GM03348 (cell line): Measurements from ENCODE around the gene ZNF219.

Experiments
- DNase-seq: peaks from one replicate; pipeline ENCODE4 v3.0.0; 2012; ENCODE audit warnings: low spot score

ZNF219 gene

DNA sequence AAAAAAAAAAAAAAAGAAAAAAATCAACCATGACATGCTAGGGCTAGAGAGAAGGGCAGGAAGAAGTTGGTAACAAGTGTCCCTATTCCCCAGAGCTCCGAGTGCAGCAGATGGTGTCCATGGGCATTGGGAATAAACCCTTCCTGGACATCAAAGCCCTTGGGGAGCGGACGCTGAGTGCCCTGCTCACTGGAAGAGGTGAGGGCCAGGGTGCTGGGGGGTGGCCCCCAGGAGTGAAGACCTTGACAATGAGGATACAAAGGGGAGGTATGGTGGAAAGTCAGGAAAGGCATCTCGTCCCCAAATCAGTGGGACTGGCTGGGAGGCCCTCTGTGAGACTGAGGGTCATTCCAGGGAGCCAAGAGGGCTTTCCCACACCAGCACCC, 11.6 kb downstream of the ZNF219 start:
- no peak for DNase-seq

DNA sequence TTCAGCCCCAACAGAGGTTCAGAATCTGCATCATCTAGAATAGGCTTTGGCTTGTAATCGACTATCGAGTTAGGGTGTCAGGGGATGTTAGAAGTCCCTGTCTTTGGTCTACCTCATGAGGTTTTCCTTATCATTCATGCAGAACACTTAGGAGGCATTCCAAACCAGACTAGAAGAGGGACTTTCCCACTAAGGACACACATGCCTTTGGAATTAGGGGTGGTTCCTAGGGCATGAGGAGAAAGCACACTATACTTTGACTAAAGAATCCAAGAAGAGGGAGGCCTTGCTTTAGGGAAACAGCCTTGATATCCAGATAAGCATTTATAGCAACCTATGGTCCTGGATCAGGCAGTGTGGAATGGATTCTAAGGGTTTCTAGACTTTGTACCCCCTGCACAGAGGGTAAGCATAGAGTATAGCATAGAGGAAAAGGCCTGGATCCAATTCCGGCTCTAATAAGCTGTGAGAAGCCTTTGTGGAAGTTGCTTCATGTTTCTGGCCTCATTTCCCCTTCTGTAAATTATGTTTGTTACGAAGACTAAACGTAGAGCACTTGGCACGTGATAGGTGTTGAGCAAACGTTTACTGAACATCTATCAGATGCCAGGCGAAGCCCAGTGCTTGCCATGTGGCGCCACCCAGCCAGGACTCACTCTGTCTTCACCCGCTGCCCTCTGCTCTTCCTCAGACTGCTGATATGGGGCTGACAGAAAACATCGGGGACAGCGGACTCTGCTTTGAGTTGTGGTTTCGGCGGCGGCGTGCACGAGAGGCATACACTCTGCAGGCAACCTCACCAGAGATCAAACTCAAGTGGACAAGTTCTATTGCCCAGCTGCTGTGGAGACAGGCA, 13.2 kb downstream of the ZNF219 start:
- peak; percentile 69 for DNase-seq

- DNase-seq: no peak
These were observed 14.1 kb downstream of the ZNF219 start for GRCh38 chr14:21084396-21084795.

DNA sequence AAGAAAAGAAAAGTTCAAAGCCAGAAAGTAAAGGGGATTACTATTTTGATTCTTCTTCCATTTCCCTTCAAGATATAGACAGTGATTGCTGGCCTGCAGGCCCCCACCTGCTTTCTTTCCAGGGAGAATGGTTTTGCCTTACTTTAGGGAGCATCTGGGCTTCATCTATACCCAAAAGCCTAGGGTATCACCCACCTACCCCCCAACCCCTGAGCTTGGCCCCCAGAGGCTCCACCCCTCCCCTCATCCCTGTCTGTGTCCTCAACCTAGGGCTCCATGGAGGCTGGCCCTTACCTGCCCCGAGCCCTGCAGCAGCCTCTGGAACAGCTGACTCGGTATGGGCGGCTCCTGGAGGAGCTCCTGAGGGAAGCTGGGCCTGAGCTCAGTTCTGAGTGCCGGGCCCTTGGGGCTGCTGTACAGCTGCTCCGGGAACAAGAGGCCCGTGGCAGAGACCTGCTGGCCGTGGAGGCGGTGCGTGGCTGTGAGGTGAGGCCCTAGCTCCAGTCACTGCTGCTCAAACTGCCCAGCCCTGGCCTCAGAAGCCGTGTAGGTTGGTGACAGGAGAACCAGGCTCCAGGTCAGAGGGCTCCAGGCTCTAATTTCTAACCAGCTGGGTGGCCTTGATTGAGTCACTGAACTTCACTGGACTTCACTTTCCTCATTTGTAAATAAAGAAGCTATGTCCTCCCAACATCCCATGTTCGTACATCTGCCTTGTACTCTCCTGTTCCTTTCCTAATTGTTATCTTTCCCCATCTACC, 14.7 kb downstream of the ZNF219 start:
- DNase-seq: no peak

- DNase-seq: no peak
These were observed 16.8 kb downstream of the ZNF219 start for GRCh38 chr14:21081521-21082142.

- no peak for DNase-seq
These were observed 19.7 kb downstream of the ZNF219 start for GRCh38 chr14:21078726-21079125.

DNA sequence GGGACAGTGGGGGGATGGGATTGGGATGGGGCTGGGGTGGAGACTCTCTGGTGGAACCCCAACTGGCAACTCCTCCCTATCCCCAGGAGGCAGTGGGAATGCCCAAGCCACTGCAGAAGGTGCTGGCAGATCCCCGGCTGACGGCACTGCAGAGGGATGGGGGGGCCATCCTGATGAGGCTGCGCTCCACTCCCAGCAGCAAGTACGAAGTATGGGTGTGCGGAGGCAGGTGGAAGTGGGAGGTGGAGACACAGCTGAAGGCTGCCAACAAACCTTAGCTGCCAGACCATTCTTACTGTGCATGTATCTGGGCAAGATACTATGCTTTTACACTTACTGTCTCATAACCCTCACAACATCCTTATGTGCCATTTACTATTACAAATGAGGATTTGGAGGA, 20.2 kb downstream of the ZNF219 start:
- DNase-seq: no peak

- no peak for DNase-seq
These were observed 20.8 kb downstream of the ZNF219 start for GRCh38 chr14:21077672-21078071.

GRCh38 chr14:21075719-21076437, 22.6 kb downstream of the ZNF219 start:
- no peak for DNase-seq

GRCh38 chr14:21074398-21075272, 23.8 kb downstream of the ZNF219 start:
- DNase-seq: no peak

- no peak for DNase-seq
These were observed 24.5 kb downstream of the ZNF219 start for GRCh38 chr14:21073921-21074320.

GRCh38 chr14:21072781-21073339, 25.6 kb downstream of the ZNF219 start:
- DNase-seq: no peak

GRCh38 chr14:21072031-21072473, 26.4 kb downstream of the ZNF219 start:
- peak; percentile 78 for DNase-seq

DNA sequence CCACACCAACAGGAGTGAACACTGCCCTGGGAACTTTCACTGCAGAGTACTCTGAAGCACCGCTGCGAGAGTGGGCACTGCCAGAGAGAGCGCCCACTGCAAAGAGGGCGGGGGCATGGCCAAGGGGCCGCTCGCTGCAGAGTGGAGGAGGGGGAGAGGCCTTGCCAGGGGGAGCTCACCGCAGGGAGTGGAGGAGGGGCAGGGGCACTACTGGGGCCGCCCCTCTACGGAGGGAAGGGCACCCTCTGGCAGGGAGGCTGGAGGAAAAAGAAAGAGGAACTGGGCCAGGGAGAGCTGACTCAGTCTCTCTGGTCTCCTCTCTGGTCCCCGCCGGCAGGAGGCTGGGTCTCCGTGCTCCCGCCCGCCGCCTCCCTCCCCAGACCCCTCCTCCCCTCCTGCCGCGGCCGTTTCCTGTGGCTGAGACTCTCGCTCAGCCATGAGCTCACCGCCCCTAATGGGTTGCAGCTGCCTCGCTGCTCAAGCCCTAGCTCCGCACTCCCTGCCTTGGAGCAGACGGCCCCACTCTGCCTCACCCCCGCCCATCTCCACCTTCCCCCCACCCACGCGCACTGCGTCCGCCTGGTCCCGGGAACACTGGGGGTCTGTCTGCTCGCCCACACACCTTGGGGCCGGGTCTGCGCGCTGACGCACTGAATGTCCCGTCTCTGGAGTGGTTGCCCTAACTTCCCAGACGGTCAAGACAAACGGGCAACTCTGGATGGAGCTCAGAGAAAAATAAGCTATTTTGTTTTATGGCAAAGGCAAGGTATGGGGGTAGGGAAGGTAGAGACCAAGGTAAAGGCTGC, 27.0 kb downstream of the ZNF219 start:
- peak; percentile 95 for DNase-seq

GRCh38 chr14:21070610-21071224, 27.7 kb downstream of the ZNF219 start:
- peak; percentile 54 for DNase-seq

DNA sequence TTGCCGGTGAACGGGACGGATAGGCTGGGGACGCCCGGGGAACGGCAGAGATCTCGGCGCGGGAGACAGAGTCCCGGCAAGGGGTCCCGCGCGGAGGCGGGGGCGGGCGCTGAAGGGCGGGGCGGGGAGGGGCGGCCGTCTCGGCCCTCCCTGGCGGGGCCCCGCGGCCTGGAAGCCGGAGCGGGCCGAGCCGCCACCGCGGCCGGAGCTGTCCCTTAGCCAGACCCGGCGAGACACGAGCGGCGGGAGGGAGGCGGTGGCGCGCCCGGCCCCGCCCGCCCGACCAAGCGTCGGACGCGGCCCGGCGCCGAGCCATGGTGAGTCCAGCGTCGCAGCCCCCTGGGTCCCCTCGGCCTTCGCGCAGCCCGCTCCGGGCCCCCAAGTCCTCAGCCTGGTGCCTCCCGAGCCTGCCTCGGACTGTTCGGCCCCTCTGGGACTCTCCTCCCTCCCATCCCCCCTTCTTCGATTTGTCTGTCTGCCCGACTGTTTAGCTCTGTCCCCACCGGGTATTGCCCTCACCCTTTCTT, 28.3 kb downstream of the ZNF219 start, which contains the start of gene ARHGEF40:
Gene ARHGEF40 (plus strand): TSS at position 222 of the 527 bp plus-strand sequence. CDS start 93 bp downstream, at position 315.
- DNase-seq: peak; percentile 89

- peak; percentile 53 for DNase-seq
These were observed 28.9 kb downstream of the ZNF219 start for GRCh38 chr14:21069388-21070082.
